ENCODE results near the gene DNAJC30. TPM values are rescaled to one million over a fixed set of nuclear protein-coding genes. Genes with fewer than 3 reads are reported as not detected.

Gene DNAJC30
- polyA plus RNA-seq, 1 of the 3 experiments (the other 2 are of a cell fraction) = 11.0 TPM

DNA sequence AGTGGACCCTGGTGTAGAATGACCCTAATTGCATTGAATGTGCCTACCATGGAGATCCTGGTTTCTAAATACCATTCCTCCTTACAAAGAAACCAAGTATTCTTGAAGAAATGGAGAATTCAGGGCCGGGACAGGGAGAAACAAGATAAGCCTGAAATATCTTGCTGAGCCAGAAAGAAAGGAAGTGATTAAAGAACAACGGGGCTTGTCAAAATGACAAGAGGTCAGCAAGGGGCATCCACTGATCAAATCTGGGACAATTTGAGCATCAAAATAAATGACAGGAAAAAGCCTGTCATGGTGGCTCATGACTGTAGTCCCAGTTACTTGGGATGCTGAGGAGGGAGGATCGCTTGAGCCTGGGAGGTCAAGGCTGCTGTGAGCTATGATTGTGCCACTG, 47.2 kb upstream of the DNAJC30 start:
- no peak overlapping the region for H3K27ac ChIP-seq (ENCODE audit: low read depth in 2 of 2, low read length in 1 of 2)
- no peak for DNase-seq
- H3K4me3 ChIP-seq (ENCODE audit: low read depth in 2 of 2, low read length in 1 of 2) = no peak overlapping the region
- no peaks in the 10 kb centered on the region for H3K36me3 ChIP-seq (replicated peaks in 1 of 2; ENCODE audit: control insufficient read depth in 1 of 2, insufficient read depth in 2 of 2, low read length in 1 of 2)
- no peak overlapping the region for H3K4me2 ChIP-seq
- H3K4me1 ChIP-seq (ENCODE audit: control insufficient read depth in 1 of 2, insufficient read depth in 2 of 2, low read depth in 1 of 2, low read length in 1 of 2) = peaks cover 0 to 4% of the 10 kb centered on the region in 2 experiments; a peak in 1 of 4 replicates
- ChIA-PET POLR2A (no interaction called here), CTCF (interaction anchor here (0.6 to 12.8 kb wide), 5 partner anchors 15 to 307 kb away, joined by 3 to 272 read pairs (median 3); no protein-coding TSS in a partner anchor)
- no peaks in the 10 kb centered on the region for H3K9me2 ChIP-seq
- 61% methylated on average over 3 of the region's 3 CpGs for WGBS (ENCODE audit: low lambda C conversion rate)
- no peaks in the 10 kb centered on the region for H3K27me3 ChIP-seq (ENCODE audit: insufficient read depth)
- H2AFZ ChIP-seq (ENCODE audit: low read depth) = no peak overlapping the region
- peaks cover 6% of the 10 kb centered on the region for H3F3A ChIP-seq (replicated peaks; ENCODE audit: insufficient read depth)
- H3K9ac ChIP-seq = no peak overlapping the region
- TF ChIP-seq MXI1 (IDR thresholded peaks at IDR 0.05; ENCODE audit: low read depth, low read length) (no peak), FOSL2 (IDR thresholded peaks at IDR 0.05; ENCODE audit: borderline replicate concordance, low read depth) (no peak), TAF1 (IDR thresholded peaks at IDR 0.05; ENCODE audit: borderline replicate concordance, low read depth, low read length) (no peak)
- TF ChIP-seq, protein P1, sequence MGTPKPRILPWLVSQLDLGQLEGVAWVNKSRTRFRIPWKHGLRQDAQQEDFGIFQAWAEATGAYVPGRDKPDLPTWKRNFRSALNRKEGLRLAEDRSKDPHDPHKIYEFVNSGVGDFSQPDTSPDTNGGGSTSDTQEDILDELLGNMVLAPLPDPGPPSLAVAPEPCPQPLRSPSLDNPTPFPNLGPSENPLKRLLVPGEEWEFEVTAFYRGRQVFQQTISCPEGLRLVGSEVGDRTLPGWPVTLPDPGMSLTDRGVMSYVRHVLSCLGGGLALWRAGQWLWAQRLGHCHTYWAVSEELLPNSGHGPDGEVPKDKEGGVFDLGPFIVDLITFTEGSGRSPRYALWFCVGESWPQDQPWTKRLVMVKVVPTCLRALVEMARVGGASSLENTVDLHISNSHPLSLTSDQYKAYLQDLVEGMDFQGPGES (IDR thresholded peaks at IDR 0.05; ENCODE audit: low read depth, low read length) = no peak
- H3K79me2 ChIP-seq (ENCODE audit: insufficient read depth) = no peaks in the 10 kb centered on the region
- no peaks in the 10 kb centered on the region for H4K20me1 ChIP-seq (ENCODE audit: insufficient read depth)
- H3K9me3 ChIP-seq = no peaks in the 10 kb centered on the region

DNA sequence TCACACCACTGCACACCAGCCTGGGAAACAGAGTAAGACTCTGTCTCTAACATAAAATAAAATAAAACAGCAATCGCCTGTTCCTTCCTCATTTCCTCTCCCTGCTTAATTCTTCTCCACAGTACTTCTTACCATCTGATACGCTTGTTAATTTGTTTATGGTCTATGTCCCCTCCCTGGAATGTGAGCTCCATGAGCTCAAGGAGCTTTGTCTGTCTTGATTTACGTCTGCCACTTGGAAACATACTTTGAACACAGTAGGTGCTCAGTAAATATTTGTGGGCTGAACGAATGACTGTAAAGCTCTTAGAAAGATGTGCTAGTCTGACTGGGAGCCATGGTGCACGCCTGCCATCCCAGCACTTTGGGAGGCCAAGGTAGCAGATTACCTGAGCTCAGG, 45.3 kb upstream of the DNAJC30 start:
- POLR2A ChIA-PET = interaction anchor here (1.2 kb wide), 1 partner anchor 11 kb away, joined by 3 read pairs; the partner anchor contains the start of gene ABHD11
- CTCF ChIA-PET = interaction anchor here (1.0 to 12.8 kb wide), 8 partner anchors 9 to 126 kb away, joined by 3 to 272 read pairs (median 4); no protein-coding TSS in a partner anchor
- no peaks in the 10 kb centered on the region for H3K4me1 ChIP-seq (ENCODE audit: control insufficient read depth in 1 of 2, insufficient read depth in 2 of 2, low read depth in 1 of 2, low read length in 1 of 2)

More for the DNA sequence above, 45.3 kb upstream of the DNAJC30 start:
- no peak for DNase-seq
- Histone ChIP-seq H3K4me2 (no peak overlapping the region), H3K9me2 (no peaks in the 10 kb centered on the region), H3K27me3 (ENCODE audit: insufficient read depth) (no peaks in the 10 kb centered on the region), H4K20me1 (ENCODE audit: insufficient read depth) (no peaks in the 10 kb centered on the region), H3K79me2 (ENCODE audit: insufficient read depth) (no peaks in the 10 kb centered on the region), H2AFZ (ENCODE audit: low read depth) (no peak overlapping the region), H3K9ac (no peak overlapping the region), H3K9me3 (no peaks in the 10 kb centered on the region), H3F3A (replicated peaks; ENCODE audit: insufficient read depth) (peaks cover 6% of the 10 kb centered on the region), H3K4me3 (ENCODE audit: low read depth in 2 of 2, low read length in 1 of 2) (no peak overlapping the region), H3K36me3 (replicated peaks in 1 of 2; ENCODE audit: control insufficient read depth in 1 of 2, insufficient read depth in 2 of 2, low read length in 1 of 2) (no peaks in the 10 kb centered on the region), H3K27ac (ENCODE audit: low read depth in 2 of 2, low read length in 1 of 2) (no peak overlapping the region)
- no peak for TF ChIP-seq TAF1 (IDR thresholded peaks at IDR 0.05; ENCODE audit: borderline replicate concordance, low read depth, low read length)
- TF ChIP-seq RCOR1 (IDR thresholded peaks at IDR 0.05; ENCODE audit: low read length) = no peak
- no peak for TF ChIP-seq FOXJ3 (CRISPR knock-in tag; IDR thresholded peaks at IDR 0.05)
- TF ChIP-seq RAD21 (IDR thresholded peaks at IDR 0.05; ENCODE audit: low read length) = no peak
- no peak for TF ChIP-seq TCF12 (IDR thresholded peaks at IDR 0.05)
- TF ChIP-seq, protein P2, sequence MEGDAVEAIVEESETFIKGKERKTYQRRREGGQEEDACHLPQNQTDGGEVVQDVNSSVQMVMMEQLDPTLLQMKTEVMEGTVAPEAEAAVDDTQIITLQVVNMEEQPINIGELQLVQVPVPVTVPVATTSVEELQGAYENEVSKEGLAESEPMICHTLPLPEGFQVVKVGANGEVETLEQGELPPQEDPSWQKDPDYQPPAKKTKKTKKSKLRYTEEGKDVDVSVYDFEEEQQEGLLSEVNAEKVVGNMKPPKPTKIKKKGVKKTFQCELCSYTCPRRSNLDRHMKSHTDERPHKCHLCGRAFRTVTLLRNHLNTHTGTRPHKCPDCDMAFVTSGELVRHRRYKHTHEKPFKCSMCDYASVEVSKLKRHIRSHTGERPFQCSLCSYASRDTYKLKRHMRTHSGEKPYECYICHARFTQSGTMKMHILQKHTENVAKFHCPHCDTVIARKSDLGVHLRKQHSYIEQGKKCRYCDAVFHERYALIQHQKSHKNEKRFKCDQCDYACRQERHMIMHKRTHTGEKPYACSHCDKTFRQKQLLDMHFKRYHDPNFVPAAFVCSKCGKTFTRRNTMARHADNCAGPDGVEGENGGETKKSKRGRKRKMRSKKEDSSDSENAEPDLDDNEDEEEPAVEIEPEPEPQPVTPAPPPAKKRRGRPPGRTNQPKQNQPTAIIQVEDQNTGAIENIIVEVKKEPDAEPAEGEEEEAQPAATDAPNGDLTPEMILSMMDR (IDR thresholded peaks at IDR 0.05) = no peak
- no peak for TF ChIP-seq MEF2A (IDR thresholded peaks at IDR 0.05; ENCODE audit: borderline replicate concordance, low read depth)
- no peak for TF ChIP-seq SIN3A (IDR thresholded peaks at IDR 0.05; ENCODE audit: borderline replicate concordance, low read depth, low read length)
- TF ChIP-seq, protein P3, sequence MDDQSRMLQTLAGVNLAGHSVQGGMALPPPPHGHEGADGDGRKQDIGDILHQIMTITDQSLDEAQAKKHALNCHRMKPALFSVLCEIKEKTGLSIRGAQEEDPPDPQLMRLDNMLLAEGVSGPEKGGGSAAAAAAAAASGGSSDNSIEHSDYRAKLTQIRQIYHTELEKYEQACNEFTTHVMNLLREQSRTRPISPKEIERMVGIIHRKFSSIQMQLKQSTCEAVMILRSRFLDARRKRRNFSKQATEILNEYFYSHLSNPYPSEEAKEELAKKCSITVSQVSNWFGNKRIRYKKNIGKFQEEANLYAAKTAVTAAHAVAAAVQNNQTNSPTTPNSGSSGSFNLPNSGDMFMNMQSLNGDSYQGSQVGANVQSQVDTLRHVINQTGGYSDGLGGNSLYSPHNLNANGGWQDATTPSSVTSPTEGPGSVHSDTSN (IDR thresholded peaks at IDR 0.05) = no peak
- TF ChIP-seq RFX5 (IDR thresholded peaks at IDR 0.05; ENCODE audit: low read length) = no peak
- TF ChIP-seq, protein P4, sequence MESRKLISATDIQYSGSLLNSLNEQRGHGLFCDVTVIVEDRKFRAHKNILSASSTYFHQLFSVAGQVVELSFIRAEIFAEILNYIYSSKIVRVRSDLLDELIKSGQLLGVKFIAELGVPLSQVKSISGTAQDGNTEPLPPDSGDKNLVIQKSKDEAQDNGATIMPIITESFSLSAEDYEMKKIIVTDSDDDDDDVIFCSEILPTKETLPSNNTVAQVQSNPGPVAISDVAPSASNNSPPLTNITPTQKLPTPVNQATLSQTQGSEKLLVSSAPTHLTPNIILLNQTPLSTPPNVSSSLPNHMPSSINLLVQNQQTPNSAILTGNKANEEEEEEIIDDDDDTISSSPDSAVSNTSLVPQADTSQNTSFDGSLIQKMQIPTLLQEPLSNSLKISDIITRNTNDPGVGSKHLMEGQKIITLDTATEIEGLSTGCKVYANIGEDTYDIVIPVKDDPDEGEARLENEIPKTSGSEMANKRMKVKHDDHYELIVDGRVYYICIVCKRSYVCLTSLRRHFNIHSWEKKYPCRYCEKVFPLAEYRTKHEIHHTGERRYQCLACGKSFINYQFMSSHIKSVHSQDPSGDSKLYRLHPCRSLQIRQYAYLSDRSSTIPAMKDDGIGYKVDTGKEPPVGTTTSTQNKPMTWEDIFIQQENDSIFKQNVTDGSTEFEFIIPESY (IDR thresholded peaks at IDR 0.05; ENCODE audit: borderline replicate concordance, low read depth) = no peak
- TF ChIP-seq POLR2AphosphoS5 (IDR thresholded peaks at IDR 0.05; ENCODE audit: low read depth, low read length) = no peak
- WGBS (ENCODE audit: low lambda C conversion rate) = 45% methylated on average over 5 of the region's 5 CpGs

Measured in SK-N-SH (cell line).